Measurements from ENCODE around the gene MUC22.
"Not testable (repeated sequence)": the region's sequence is repeated elsewhere in the genome, so short reads cannot be mapped to it uniquely, and the experiment has no call there.

The MUC22 gene

DNA sequence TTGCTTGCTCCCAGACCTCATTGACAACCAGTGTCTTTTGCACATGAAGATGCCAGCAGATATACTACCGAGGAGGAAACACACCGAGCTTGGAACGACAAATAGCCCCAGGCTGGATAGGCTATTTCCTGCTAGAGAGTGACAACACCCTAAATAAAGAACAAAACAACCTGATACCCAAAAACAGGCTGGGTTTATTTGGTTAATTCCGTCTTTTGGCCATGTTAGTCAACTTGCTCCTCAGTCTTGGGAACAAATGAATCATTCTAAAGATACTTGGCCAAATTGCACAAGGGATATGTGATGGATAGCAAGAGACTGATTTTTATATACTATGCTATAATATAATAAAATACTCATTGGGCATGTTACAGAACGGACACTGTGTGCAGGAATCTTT lies 11.5 kb upstream of the MUC22 start:
- no peak for DNase-seq (ENCODE audit: low read depth)

DNA sequence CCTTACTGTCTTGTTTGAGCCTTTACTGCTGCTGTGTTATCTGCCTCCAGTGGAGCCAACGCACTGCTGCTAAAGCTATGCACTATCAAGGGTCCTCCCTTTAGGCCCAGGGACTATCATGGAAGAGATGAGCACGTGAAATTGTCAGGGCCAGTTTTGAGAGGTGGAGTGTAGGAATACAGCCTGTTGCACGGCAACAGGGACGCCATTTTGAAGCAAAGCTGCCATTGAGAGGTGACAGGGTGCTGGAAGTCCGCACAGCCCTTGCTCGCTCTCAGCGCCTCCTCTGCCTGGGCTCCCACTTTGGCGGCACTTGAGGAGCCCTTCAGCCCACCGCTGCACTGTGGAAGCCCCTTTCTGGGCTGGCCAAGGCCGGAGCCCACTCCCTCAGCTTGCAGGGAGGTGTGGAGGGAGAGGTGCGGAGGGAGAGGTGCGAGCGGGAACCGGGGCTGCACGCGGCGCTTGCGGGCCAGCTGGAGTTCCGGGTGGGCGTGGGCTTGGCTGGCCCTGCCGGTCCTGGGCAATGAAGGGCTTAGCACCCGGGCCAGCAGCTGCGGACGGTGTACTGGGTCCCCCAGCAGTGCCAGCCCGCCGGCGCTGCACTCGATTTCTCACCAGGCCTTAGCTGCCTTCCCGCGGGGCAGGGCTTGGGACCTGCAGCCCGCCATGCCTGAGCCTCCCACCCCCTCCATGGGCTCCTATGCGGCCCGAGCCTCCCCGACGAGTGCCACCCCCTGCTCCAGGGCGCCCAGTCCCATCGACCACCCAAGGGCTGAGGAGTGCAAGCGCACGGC lies 10.0 kb upstream of the MUC22 start:
- not testable (repeated sequence) for DNase-seq (ENCODE audit: low read depth)

DNA sequence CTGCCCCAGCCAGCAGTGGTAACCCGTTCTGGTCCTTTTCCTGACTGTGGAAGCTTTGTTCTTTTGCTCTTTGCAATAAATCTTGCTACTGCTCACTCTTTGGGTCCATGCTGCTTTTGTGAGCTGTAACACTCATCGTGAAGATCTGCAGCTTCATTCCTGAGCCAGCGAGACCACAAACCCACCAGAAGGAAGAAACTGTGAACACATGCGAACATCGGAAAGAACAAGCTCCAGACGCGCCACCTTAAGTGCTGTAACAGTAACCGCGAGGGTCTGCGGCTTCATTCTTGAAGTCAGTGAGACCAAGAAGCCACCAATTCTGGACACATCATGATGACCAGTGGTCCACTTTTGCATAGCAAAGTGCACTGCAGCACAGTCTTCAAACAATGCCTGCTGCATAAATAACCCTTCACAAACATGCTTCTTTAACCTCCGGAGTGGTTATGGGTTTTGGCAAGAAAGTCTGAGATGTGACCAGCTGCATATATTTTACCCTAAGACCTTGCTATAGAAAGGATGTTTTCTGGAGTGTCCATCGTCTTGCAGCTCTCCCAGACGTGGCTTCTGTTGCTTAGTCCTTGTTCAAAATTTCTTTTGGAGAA lies 8.9 kb upstream of the MUC22 start:
- DNase-seq (ENCODE audit: low read depth), result no peak

DNA sequence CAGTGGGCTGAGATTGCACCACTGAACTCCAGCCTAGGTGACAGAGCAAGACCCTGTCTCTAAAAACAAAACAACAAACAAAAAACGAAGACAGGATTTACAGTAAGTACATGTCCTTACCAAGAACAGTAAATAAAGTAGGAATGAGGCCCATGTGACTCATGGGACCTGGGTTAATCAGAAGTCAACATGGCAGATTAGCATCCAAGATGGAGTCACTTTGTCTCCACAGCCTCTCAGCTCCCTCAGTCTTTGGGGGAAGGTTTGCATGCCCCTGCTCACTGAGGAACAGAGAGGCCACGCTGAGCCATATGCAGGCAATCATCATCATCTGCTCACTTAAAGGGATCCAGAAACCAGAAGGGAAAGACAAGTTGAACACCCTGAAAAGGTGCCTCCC lies 7.8 kb upstream of the MUC22 start:
- DNase-seq (ENCODE audit: low read depth), result no peak

DNA sequence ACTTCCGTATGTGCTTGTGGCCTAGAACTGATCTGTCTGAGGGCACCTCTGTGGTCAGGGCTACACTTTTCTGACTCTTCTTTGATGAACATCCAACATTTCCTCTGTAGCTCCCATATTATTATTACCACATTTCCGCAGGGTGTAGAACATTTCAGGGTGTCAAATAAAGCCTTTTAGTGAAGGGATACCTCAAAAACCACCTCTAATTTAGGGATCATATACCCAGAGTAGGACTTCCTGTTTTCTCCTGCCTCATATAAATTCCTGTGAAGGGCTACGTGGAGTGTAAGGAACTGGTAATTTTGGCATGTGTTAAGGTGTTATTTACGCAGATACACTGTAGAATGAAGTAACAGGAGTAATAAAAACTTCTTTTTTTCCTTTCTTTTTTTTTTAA lies 5.5 kb upstream of the MUC22 start:
- DNase-seq (ENCODE audit: low read depth), result no peak

DNA sequence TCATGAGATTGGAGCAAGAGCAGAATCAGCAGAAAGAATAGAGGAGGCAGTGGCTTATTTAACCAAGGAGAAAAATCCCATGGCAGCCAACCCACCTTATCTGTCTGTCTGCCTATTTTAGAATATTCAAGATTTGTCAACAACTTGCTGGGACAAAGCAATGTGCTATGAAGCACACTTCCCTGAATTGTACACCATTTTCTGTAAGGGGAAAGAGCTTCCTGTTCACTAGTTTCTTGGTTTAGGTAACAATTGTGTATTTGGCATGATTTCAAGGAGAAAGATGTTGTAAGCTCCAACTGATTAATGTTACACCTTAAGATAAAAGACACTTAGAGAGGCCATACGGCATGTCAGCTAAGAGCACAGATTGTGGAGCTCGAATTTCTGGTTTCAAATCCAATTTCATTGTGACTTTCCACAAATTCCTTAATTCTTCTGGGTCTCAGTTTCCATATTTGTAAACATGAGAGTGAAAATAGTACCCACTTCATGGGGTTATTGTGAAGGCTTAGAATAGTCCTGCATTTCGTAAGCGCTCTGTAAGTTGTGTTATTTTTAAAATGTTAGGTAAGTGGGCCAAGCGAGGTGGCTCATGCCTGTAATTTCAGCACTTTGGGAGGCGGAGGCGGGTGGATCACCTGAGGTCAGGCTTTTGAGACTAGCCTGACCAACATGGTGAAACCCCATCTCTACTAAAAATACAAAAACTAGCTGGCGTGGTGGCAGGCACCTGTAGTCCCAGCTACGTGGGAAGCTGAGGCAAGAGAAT lies 4.8 kb upstream of the MUC22 start:
- no peak for DNase-seq (ENCODE audit: low read depth)

DNA sequence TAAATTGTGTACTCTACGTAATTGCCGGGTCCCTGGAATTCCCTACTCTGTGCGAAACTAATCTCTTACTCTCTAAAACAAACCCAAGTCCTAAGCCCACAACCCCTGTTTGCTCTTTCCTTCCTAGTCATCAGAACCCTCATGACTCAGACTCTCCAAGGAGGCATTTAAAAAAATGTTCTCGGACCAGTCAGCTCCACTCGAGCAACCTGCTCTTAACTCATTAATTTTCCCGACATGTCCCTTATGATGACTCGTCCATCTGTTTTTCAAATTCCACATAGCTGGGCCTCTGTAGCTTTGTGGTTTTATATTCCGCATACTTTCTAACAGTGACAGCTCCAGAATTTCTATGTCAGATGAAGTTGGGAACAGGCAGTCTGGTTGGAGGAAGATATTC lies 2.6 kb upstream of the MUC22 start:
- peak; percentile 77 for DNase-seq (ENCODE audit: low read depth)

DNA sequence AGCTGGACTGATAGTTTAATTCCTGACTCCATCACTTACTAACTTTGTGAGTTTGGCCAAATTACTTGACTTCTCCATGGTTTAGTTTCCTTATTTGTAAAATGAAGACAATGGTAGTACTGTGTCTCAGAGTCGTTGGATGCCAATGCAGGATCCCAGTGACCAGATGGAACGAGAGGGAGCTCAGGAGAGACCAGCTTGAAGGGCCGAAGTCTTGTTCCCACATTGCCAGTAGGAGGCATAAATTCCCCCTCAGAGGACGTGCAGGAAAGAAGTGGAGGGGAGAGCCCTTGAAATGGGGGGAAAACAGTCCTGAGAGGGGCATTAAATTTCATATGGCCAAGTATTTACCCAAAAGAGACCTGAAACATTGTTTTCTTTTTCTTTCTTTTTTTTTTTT lies 2.1 kb upstream of the MUC22 start:
- DNase-seq (ENCODE audit: low read depth), result no peak

DNA sequence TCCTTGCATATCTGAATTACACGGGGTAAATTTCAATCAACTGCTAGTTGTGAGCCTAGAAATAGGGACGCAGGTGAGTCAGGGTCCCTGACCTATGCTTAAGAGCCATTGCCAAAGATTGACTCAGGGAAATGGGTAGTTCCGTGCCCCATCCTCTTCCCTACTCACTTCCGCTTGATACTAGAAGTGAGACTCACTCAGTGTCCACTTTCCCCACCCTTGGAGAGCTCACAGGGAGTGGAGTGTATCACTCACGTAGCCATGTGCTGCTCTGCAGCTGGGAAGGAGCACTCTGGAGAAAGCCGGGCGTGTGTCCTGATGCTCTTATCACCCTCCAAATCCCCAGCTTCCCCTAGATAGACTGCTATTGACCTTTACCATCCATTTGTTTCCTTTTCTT lies 543 bp upstream of the MUC22 start:
- DNase-seq (ENCODE audit: low read depth), result no peak

DNA sequence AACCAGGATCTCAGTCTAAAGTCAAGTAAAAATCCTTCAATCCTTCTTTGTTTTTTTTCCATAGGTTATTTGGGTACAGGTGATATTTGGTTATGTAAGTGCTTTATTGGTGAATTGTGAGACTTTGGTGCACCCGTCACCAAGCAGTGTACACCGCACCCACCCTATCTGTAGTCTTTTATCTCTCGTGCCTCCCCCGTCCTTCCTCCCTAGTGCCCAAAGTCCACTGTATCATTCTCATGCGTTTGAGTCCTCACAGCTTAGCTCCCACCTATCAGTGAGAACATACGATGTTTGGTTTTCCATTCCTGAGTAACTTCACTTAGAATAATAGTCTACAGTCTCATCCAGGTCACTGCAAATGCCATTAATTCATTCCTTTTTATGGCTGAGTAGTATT lies 879 bp downstream of the MUC22 start:
- DNase-seq (ENCODE audit: low read depth), result no peak

DNA sequence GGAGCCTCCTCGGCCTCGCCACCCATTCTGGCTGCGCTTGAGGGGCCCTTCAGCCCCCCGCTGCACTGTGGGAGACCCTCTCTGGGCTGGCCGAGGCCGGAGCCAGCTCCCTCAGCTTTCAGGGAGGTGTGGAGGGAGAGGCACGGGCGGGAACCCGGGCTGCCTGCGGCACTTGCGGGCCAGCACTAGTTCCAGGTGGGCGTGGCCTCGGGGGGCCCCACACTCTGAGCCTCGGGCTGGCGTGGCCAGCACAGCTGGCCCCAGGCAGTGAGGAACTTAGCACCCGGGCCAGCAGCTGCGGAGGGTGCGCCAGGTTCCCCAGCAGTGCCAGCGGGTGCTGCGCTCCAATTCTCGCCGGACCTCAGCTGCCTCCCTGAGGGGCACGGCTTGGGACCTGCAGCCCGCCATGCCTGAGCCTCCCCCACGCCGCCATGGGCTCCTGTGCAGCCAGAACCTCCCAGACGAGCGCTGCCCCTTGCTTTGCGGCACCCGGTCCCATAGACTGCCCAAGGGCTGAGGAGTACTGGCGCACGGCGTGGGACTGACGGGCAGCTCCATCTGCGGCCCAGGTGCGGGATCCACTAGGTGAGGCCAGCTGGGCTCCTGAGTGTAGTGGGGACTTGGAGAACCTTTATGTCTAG lies 6.5 kb downstream of the MUC22 start:
- DNase-seq (ENCODE audit: low read depth), result no peak

DNA sequence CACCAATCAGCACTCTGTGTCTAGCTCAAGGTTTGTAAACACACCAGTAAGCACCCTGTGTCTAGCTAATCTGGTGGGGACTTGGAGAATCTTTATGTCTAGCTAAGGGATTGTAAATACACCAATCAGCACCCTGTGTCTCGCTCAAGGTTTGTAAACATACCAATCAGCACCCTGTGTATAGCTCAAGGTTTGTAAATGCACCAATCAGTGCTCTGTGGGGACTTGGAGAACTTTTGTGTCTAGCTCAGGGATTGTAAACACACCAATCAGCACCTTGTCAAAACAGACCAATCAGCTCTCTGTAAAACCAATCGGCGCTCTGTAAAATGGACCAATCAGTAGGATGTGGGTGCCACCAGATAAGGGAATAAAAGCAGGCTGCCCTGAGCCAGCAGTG lies 7.2 kb downstream of the MUC22 start:
- DNase-seq (ENCODE audit: low read depth), result not testable (repeated sequence)

DNA sequence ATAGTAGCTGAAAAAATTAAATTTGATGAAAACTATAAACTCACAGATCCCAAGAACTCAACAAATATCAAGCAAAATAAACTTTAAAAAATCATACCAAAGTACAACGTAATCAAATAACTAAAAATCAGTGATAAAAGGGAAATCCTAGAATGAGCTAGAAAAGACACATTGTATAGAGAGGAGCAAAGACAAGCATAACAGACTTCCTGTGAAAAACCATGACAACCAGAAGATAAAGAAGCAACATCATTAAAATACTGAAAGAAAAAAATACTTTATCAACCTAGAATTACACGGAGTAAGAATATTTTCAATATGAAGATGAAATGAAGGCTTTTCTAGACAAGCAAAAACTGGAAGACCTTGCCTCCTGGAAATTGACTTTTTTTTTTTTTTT lies 9.8 kb downstream of the MUC22 start:
- no peak for DNase-seq (ENCODE audit: low read depth)

DNA sequence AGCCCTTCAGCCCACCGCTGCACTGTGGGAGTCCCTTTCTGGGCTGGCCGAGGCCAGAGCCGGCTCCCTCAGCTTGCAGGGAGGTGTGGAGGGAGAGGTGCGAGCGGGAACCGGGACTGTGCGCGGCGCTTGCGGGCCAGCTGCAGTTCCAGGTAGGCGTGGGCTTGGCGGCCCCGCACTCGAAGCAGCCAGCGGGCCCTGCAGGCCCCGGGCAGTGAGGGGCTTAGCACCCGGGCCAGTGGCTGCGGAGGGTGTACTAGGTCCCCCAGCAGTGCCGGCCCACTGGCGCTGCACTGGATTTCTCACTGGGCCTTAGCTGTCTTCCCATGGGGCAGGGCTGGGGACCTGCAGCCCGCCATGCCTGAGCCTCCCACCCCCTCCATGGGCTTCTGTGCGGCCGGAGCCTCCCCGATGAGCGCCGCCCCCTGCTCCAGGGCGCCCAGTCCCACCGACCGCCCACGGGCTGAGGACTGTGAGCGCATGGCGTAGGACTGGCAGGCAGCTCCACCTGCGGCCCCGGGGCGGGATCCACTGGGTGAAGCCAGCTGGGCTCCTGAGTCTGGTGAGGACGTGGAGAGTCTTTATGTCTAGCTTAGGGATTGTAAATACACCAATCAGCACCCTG lies 10.5 kb downstream of the MUC22 start:
- DNase-seq (ENCODE audit: low read depth), result not testable (repeated sequence)

DNA sequence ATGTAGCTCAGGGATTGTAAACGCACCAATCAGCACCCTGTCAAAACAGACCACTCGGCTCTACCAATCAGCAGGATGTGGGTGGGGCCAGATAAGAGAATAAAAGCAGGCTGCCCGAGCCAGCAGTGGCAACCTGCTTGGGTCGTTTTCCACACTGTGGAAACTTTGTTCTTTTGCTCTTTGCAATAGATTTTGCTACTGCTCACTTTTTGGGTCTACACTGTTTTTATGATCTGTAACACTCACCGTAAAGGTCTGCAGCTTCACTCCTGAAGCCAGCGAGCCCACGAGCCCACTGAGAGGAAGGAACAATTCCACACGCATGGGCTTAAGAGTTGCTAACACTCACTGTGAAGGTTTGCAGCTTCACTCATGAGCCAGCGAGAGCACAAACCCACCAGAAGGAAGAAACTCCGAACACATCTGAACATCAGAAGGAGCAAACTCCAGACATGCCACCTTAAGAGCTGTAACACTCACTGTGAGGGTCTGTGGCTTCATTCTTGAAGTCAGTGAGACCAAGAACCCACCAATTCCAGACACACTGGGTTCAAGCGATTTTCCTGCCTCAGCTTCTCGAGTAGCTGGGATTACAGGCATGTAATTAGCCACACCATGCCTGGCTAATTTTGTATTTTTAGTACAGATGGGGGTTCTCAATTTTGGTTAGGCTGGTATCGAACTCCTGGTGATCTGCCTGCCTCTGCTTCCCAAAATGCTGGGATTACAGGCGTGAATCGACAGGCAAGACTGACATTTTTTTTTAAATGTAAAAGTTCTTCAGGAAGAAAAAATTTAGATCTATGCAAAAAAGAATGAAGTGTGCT lies 11.6 kb downstream of the MUC22 start:
- DNase-seq (ENCODE audit: low read depth), result not testable (repeated sequence)

DNA sequence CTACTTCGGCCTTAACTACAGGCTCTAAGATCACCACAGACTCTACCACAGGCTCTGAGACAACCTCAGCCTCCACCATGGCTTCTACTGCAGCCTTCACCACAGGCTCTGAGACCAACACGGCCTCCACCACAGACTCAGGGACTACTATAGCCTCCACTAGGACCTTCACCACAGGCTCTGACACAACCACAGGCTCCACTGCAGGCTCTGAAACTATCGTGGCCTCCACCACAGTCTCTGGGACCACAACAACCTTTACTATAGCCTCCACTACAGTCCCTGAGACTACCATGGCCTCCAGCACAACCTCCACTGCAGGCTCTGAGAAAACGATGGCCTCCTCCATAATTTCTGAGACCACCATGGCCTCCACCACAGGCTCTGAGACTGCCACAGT lies 15.3 kb downstream of the MUC22 start:
- DNase-seq (ENCODE audit: low read depth), result no peak

DNA sequence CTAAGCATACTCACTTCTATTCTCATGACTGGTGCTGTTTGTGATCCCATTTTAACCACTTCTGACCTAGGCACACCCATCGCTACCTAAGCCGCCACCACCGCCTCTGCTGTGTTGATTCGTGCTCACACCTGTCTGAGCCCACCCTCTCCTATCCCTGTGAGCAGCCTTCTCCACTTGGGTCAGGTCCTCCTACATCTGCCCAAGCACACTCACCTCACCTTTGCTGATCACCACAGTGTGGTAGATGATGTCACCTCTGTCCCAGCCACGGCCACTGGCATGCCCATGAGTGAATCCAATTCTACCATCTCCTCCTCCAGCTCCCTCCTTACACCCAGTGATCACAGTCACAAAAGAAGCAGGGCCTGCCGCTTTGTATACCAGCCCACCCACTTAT lies 20.8 kb downstream of the MUC22 start:
- no peak for DNase-seq (ENCODE audit: low read depth)

DNA sequence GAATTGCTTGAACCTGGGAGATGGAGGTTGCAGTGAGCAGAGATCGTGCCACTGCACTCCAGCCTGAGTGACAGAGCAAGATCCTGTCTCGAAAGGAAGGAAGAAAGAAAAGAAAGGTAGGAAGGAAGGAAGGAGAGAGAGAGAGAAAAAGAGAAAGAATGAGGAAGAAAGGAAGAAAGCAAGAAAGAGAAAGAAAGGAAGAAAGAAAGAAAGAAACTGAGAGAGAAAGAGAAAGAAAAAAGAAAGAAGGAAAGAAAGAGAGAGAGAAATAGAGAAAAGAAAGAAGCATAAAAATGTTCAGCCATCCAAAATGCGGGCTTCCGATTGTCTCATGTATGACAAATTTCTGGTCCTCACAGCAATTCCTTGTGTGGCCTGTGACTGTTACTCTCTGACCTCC lies 22.8 kb downstream of the MUC22 start:
- no peak for DNase-seq (ENCODE audit: low read depth)

DNA sequence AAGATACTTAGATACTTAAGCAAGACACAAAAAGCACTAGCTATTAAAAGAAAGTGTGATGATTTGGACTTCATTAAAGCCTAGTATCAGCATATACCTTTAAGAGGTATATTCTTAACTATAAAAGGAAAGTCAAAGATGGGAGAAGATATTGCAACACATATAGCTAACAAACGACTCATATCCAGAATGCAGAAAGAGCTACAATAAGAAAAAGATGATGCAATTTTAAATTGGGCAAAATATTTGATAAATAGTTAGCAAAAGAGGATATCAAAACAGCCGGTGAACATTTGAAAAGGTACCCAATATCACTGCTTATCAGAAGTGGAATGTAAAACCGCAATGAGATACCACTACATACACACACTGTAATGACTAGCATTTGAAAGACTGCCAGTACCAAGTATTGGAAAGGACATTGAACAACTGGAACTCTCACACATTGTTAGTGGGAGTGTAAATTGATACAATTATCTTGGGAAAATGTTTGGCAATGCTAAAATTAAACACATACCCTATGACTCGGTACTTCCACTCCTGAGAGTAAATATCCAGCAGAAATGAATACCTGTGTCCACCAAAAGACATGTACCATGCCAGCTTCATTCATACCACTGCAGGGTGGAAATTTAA lies 25.7 kb downstream of the MUC22 start:
- no peak for DNase-seq (ENCODE audit: low read depth)

DNA sequence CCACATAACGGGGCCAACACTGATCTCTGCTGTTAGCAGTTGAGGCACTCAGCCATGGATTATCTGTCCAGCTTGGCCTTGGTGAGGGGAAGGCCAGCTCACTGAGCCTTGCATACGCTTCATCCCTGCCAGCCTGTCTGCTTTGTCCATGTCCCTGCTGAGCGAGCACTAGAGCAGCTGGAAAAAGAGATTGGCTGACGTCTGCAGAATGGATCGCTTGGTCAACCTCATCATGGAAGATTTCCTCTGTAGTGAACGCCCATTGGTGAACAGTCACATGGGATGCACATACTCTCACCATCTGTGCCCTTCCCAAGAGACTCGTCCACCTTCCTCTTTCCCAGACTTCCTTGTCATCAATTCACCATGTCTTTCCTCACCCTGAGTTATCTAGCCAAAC lies 26.9 kb downstream of the MUC22 start:
- DNase-seq (ENCODE audit: low read depth), result no peak

DNA sequence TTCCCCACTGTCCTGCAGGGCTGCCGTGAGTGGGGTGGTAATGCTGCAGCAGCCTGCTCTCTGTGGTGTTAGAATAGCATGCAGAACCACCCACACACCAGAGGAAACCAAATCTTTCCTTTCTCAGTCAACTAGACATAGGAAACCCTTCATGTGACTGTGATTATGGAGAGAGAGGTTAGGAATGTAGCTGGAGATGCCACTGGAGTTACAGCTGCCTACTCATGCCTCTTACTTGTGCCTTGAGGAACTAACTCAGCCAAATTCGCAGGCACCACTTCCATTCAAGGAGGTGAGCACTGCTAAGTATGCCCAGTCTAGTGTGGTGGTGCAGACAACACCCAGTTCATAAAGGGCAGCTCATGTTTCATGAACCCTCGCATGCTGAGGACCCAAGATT lies 27.4 kb downstream of the MUC22 start:
- DNase-seq (ENCODE audit: low read depth), result peak; percentile 45
